OCI-LY7 (cell line): ENCODE results near the gene FUBP3.

Source experiments
- CTCF ChIP-seq: fragments of 200-600 bp; sonication (generic); conservative IDR thresholded peaks from 2 replicates; pipeline ENCODE4 v1.5.1; 2014; ENCODE audit warnings: mild to moderate bottlenecking, antibody characterized with exemption, low read length, moderate library complexity, mixed read lengths
- EZH2phosphoT487 ChIP-seq: fragments of 200-600 bp; sonication (generic); IDR thresholded peaks from 2 replicates; pipeline ENCODE4 v1.6.1; 2018; ENCODE audit warnings: low read depth, borderline replicate concordance, mild to moderate bottlenecking, mixed run types, antibody characterized with exemption, low read length, moderate library complexity, mixed read lengths

GRCh38 chr9:130659699-130660248 is 80.4 kb downstream of the FUBP3 start:
- TF ChIP-seq CTCF (no peak), EZH2phosphoT487 (no peak)
